ENCODE data around the gene DRC7. TPM values are rescaled to one million over a fixed set of nuclear protein-coding genes. Genes with fewer than 3 reads are reported as not detected.

DRC7 gene
- polyA plus RNA-seq, 1 donor from 2014 or later, result 1.4 TPM

DNA sequence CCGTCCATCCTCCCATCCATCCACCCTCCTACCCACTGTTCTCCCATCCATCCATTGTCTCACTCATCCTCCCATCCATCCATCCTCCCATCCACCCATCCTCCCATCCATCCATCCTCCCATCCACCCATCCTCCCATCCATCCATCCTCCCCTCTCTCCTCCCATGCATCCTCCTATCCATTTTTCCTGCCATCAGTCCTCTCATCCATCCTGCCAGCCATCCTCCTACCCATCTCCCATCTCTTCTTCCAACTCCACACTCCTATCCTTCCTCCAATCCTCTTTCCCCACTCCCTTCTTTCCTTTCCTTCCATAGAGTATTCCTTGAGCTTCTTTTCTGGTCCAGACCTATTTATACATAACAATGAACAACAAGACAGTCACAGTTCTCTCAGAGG, 12.1 kb downstream of the DRC7 start:
- no peak overlapping the region for H3K9ac ChIP-seq (ENCODE audit: low read length)
- TF ChIP-seq, protein P1, sequence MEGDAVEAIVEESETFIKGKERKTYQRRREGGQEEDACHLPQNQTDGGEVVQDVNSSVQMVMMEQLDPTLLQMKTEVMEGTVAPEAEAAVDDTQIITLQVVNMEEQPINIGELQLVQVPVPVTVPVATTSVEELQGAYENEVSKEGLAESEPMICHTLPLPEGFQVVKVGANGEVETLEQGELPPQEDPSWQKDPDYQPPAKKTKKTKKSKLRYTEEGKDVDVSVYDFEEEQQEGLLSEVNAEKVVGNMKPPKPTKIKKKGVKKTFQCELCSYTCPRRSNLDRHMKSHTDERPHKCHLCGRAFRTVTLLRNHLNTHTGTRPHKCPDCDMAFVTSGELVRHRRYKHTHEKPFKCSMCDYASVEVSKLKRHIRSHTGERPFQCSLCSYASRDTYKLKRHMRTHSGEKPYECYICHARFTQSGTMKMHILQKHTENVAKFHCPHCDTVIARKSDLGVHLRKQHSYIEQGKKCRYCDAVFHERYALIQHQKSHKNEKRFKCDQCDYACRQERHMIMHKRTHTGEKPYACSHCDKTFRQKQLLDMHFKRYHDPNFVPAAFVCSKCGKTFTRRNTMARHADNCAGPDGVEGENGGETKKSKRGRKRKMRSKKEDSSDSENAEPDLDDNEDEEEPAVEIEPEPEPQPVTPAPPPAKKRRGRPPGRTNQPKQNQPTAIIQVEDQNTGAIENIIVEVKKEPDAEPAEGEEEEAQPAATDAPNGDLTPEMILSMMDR (IDR thresholded peaks at IDR 0.05; ENCODE audit: poor library complexity, severe bottlenecking), result no peak
- no peak for TF ChIP-seq TAF1 (IDR thresholded peaks at IDR 0.05; ENCODE audit: low read depth)
- no peak for TF ChIP-seq SMC3 (conservative IDR thresholded peaks at IDR 0.05; ENCODE audit: poor library complexity)
- TF ChIP-seq EZH2 (IDR thresholded peaks at IDR 0.05; ENCODE audit: borderline replicate concordance, insufficient read depth, low read length, poor library complexity, severe bottlenecking), result no peak
- TF ChIP-seq MXI1 (conservative IDR thresholded peaks at IDR 0.05; ENCODE audit: poor library complexity, severe bottlenecking), result no peak
- TF ChIP-seq POLR2AphosphoS5 (IDR thresholded peaks at IDR 0.05), result no peak
- TF ChIP-seq EP300 (conservative IDR thresholded peaks at IDR 0.05; ENCODE audit: poor library complexity, severe bottlenecking), result no peak
- TF ChIP-seq RAD21 (conservative IDR thresholded peaks at IDR 0.05), result no peak
- TF ChIP-seq, protein P2, sequence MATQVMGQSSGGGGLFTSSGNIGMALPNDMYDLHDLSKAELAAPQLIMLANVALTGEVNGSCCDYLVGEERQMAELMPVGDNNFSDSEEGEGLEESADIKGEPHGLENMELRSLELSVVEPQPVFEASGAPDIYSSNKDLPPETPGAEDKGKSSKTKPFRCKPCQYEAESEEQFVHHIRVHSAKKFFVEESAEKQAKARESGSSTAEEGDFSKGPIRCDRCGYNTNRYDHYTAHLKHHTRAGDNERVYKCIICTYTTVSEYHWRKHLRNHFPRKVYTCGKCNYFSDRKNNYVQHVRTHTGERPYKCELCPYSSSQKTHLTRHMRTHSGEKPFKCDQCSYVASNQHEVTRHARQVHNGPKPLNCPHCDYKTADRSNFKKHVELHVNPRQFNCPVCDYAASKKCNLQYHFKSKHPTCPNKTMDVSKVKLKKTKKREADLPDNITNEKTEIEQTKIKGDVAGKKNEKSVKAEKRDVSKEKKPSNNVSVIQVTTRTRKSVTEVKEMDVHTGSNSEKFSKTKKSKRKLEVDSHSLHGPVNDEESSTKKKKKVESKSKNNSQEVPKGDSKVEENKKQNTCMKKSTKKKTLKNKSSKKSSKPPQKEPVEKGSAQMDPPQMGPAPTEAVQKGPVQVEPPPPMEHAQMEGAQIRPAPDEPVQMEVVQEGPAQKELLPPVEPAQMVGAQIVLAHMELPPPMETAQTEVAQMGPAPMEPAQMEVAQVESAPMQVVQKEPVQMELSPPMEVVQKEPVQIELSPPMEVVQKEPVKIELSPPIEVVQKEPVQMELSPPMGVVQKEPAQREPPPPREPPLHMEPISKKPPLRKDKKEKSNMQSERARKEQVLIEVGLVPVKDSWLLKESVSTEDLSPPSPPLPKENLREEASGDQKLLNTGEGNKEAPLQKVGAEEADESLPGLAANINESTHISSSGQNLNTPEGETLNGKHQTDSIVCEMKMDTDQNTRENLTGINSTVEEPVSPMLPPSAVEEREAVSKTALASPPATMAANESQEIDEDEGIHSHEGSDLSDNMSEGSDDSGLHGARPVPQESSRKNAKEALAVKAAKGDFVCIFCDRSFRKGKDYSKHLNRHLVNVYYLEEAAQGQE (IDR thresholded peaks at IDR 0.05; ENCODE audit: borderline replicate concordance), result no peak

DNA sequence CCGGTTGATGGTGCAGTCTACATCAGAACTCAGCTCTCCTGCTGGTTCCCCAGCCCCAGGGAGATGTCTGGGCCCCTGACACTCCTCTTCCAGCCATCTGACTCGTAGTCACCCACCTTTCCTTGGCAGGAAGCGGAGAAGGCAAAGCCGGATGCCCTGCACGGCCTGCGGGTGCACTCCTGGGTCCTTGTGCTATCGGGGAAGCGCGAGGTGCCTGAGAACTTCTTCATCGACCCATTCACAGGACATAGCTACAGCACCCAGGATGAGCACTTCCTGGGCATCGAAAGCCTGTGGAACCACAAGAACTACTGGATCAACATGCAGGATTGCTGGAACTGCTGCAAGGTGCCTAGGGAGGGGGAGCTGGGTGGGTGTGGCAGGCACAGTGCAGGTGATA, 12.7 kb downstream of the DRC7 start:
- H3K27ac ChIP-seq (ENCODE audit: low read length), result no peak overlapping the region
- H3K4me2 ChIP-seq (ENCODE audit: low read length), result no peak overlapping the region
- no peaks in the 10 kb centered on the region for H3F3A ChIP-seq (ENCODE audit: insufficient read depth, low read length, poor library complexity, severe bottlenecking)
- H3K9me2 ChIP-seq (ENCODE audit: insufficient read depth, low read length), result no peaks in the 10 kb centered on the region
- H3K27me3 ChIP-seq (ENCODE audit: insufficient read depth, low read depth, low read length), result no peaks in the 10 kb centered on the region
- H3K9me3 ChIP-seq (ENCODE audit: low read length), result no peaks in the 10 kb centered on the region
- no peaks in the 10 kb centered on the region for H4K20me1 ChIP-seq (ENCODE audit: insufficient read depth)
- H3K4me3 ChIP-seq (ENCODE audit: low read length), result no peak overlapping the region
- H3K79me2 ChIP-seq (replicated peaks; ENCODE audit: insufficient read depth, low read length), result no peaks in the 10 kb centered on the region
- no peak overlapping the region for H2AFZ ChIP-seq (ENCODE audit: low read depth, low read length)
- H3K9ac ChIP-seq (ENCODE audit: low read length), result no peak overlapping the region
- TF ChIP-seq, protein P1 (IDR thresholded peaks at IDR 0.05; ENCODE audit: poor library complexity, severe bottlenecking), result no peak
- no peak for TF ChIP-seq POLR2AphosphoS5 (IDR thresholded peaks at IDR 0.05)
- no peak for TF ChIP-seq MXI1 (conservative IDR thresholded peaks at IDR 0.05; ENCODE audit: poor library complexity, severe bottlenecking)
- TF ChIP-seq, protein P2 (IDR thresholded peaks at IDR 0.05; ENCODE audit: borderline replicate concordance), result no peak
- no peak for TF ChIP-seq RAD21 (conservative IDR thresholded peaks at IDR 0.05)
- no peak for TF ChIP-seq EZH2 (IDR thresholded peaks at IDR 0.05; ENCODE audit: borderline replicate concordance, insufficient read depth, low read length, poor library complexity, severe bottlenecking)
- TF ChIP-seq TAF1 (IDR thresholded peaks at IDR 0.05; ENCODE audit: low read depth), result no peak
- no peaks in the 10 kb centered on the region for H3K36me3 ChIP-seq (ENCODE audit: insufficient read depth, low read length)

More for the DNA sequence above, 12.1 kb downstream of the DRC7 start:
- no peaks in the 10 kb centered on the region for H3K27me3 ChIP-seq (ENCODE audit: insufficient read depth, low read depth, low read length)
- no peak overlapping the region for H3K27ac ChIP-seq (ENCODE audit: low read length)
- H2AFZ ChIP-seq (ENCODE audit: low read depth, low read length), result no peak overlapping the region
- no peak overlapping the region for H3K4me3 ChIP-seq (ENCODE audit: low read length)
- no peaks in the 10 kb centered on the region for H4K20me1 ChIP-seq (ENCODE audit: insufficient read depth)
- no peaks in the 10 kb centered on the region for H3K79me2 ChIP-seq (replicated peaks; ENCODE audit: insufficient read depth, low read length)
- H3K9me2 ChIP-seq (ENCODE audit: insufficient read depth, low read length), result no peaks in the 10 kb centered on the region
- no peaks in the 10 kb centered on the region for H3K36me3 ChIP-seq (ENCODE audit: insufficient read depth, low read length)
- H3K9me3 ChIP-seq (ENCODE audit: low read length), result no peaks in the 10 kb centered on the region
- no peaks in the 10 kb centered on the region for H3F3A ChIP-seq (ENCODE audit: insufficient read depth, low read length, poor library complexity, severe bottlenecking)
- H3K4me2 ChIP-seq (ENCODE audit: low read length), result no peak overlapping the region

Data from neural cell (in vitro differentiated cells).